Measurements from ENCODE around the gene NCOR2.
A peak's percentile ranks its signal among the peaks of the same experiment; 100 is the strongest.
"Not testable (repeated sequence)": the region's sequence is repeated elsewhere in the genome, so short reads cannot be mapped to it uniquely, and the experiment has no call there.

The NCOR2 gene

DNA sequence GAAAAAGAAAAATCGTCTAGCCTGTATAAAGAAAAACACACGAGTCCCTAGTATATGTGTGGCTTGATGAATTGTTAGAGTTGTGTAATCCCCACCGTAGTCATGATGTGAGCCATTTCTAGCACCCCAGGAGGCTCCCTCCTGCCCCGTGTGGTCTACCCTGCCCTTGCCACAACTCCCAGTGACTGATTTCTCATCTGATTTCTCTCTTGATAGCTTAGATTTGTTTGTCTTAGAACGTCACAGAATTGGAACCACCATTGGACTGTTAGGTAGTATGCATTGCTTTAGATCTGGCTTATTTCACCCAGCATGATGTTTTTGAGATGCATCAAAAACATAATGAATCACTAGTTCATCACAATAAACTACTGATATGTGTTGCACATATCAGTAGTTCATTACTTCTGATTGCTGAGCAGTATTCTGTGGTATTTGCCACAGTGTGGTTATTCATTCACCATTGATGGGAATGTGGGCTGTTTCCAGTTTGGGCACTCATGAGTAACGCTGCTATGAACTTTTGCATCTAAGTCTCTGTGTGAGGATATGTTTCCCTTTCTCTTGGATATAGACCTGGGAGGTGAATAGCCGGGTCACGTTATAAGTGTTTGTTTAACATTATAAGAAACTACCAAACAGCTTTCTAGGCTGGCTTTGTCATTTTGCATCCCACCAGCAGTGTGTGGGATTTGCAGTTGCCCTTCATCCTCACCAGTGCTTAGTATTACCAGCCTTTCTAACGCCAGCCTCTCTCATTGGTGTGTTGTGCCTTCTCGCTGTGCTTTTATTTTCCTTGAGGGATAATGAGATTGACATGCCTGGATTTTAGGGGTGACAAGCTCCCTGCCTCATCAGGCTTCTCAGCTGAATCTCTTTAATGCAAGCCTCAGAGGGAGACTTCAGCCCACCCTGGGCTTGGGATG lies 31.9 kb upstream of the NCOR2 start:
- no peak for DNase-seq

DNA sequence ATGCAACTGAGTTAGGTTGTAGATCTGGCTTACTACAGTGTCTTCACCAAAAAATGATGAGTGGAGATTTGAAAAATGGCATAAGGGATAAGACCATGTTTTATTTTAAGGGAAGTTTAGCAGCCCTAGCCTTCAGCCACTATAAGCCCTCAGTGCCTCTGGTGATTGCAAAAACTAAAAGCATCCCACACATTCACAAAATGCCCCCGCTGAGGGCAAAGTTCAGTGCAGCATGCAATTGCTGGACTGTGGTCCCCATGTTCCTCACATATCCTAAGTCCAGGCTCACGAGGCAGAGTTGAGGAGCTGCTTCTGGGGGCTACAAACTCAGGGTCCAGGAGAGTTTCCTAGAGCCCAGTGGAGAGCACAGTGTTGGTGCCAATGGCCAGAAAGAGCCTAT lies 29.6 kb upstream of the NCOR2 start:
- no peak for DNase-seq

DNA sequence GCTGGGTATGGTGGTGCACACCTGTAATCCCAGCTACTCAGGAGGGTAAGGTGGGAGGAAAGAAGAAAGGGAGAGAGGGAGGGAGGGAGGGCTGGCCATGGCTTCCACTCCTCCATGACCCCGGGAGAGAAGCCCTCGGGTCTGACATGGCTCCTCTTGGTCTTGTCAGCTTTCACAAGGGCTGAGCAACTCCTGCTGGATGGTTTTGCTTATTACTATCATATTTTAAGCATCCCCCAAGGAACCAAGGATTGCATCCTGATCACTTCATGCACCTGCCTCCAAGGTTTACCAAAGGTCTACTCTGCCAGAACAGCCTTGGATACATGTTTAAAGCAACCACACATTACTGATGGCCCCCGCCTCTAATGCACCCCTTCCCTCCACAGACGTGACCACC lies 28.0 kb upstream of the NCOR2 start:
- no peak for DNase-seq

DNA sequence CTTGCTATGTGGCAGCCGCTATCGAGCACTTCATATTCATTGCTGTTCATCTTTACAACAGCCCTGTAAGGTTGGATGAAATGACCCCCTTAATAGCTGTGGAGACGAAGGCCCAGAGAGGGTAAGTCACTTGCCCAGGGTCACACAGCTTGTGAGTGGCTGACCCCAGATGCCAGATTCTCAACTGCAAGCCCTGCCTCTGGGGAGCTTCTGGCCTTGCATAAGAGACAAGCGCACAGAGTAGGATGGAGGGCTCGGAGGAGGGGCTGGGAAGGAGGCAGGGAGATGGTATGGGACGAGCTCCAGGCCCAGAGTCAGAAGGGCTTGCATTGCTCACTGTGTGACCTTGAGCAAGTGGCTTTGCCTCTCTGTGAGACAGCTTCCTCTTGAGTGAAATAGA lies 27.4 kb upstream of the NCOR2 start:
- DNase-seq, result no peak

DNA sequence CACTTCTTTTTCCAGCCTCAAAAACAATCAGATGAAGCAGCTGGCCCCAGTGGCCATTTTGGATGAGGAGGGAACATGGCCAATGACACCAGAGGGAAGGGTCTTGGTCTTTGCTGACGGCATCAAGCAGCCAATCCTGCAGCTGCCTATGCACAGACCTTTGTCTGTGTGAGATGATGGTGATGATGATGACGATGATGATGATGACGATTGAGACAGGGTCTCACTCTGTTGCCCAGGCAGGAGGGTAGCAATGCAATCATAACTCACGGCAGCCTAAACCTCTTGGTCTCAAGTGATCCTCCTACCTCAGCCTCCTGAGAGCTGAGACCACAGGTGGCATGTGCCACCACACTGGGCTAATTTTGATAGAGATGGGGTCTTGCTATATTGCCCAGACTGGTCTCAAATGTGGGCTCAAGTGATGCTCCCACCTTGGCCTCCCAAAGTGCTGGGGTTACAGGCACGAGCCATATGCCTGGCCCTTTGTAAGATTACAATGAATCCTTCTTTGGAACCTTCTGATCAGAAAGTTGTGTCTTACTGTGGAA lies 26.5 kb upstream of the NCOR2 start:
- DNase-seq, result no peak

DNA sequence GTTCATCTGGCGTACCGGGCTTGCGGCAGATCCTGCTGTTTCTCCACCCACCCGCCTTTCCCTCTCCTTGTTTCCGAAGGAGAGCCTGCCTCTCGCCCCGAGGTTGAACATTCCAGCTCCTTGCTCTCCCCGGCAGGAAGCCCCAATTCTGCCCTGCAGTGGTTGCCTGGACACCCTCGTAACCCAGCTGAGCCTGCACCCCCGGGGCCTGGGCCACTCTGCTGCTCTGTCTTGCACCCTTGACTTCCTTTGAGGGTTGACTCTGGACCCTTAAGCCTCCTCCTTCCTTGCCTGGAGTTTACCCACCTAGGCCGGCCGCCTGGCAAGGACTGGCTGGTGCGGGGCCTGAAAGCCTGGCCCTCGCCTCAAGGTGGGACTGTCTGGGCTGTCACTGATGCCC lies 25.8 kb upstream of the NCOR2 start:
- DNase-seq, result no peak

DNA sequence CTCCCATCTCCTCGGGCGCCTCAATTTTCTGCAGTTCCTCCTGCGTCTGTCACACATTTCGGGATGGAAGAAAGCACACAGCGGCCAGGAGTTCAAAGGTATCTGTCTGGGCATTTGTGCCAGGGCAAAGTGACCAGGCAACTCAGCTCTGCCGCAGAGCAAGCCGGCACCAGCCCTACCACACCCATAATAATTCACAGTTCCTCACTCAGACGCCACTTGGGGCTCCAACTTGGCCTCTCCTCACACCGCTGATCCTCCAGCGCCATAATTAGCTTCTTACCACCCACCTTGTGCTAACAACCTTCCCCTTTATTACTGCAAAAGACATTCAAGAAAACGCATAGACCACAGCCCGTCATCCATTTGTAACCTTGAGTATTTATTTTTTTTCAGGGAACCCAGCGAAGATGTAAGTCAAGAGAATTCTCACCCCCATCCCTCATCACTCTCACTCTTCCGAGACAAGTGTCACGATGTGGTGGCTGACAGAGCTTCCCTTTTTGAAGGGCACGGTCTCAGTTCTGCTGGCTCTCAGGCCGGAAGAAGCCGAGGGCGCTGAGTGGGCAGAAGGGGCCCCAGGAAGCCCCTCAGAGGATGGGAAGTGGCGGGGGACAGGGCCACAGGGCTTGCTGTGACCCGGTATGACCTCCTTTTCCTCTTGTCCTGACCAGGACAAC lies 25.2 kb upstream of the NCOR2 start:
- DNase-seq, result no peak

DNA sequence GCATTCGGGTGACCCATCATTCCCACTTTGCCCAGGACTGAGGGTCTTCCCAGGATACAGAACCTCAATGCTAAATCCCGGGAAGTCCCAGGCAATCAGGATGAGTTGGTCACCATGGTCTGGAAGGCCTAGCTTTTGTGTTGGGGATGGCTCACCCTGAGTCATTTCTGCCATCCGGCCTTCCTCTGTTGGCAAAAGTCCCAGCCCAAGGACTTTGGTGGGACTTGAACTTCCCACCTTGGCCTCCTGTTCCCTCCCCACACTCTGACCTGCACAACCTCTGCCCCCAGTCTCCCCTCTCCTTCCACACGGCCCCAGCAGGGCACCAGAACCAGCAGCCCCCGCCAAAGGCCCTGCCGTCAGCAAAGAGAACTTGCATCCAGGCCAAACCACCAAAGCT lies 24.6 kb upstream of the NCOR2 start:
- DNase-seq, result no peak

DNA sequence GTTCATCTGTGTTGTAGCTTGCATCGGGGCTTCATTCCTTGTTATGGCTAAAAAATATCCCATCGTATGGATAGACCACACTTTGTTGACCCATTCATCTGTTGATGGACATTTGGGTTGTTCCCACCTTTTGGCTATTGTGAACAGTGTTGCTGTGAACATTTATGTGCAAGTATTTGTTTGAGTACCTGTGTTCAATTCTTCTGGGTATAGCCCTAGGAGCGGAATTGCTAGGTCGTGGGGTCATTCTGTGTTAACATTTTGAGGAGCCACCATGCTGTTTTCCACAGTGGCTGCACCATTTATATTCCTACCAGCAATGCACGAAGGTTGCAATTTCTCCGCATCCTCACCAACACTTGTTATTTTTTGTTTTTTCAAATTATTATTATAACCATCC lies 23.0 kb upstream of the NCOR2 start:
- no peak for DNase-seq

DNA sequence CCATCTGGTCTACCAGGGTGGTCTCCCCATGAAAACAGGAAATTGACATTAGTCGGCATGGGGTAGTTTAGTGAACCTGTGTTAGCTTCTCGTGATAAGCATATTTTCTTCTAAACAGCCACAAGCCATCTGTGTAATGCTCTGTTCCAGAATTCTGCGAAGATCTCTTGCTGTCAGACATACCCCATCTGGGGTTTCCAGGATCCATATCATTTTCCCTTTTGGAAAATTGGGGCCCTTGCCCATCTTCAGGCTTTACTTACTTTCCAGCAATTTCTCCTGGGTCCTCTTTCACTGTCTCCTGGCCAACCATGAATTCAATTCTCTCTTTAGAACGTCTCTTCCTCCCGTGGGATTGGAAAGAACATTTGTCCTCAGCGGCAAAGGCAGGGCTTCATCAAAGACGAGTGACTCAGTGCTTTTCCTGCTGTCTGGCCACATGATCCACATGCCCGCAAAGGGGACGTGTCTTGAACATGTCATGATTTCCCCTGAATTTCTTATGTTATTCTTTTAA lies 21.4 kb upstream of the NCOR2 start:
- peak; percentile 59 for DNase-seq

DNA sequence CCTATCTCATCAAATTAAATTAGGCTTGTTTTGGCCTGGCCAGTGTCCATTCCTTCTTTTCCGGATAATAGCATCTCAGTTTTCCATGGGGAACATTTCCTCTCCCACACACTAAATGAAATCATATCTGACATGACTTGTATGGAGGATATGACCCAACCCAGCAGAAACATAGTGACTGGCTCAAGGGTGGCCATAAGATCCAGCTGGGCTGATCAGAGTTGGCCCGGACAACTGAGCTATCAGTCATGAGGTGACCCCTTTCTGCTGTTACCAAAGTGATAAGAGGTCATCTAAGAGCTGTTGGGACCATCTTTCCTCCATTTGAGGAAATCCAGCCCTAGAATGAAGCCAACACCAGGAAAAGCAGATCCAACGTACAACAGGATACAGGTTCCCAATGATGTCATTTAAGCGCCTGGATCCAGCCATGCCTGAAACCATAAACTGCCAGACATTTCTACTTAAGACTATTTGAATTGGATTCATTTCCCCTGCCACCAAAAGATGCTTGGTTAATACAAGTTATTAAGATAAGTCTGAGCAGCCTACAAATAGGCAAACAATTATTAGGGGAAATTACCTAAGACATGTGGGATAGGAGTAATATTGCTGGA lies 20.7 kb upstream of the NCOR2 start:
- no peak for DNase-seq

DNA sequence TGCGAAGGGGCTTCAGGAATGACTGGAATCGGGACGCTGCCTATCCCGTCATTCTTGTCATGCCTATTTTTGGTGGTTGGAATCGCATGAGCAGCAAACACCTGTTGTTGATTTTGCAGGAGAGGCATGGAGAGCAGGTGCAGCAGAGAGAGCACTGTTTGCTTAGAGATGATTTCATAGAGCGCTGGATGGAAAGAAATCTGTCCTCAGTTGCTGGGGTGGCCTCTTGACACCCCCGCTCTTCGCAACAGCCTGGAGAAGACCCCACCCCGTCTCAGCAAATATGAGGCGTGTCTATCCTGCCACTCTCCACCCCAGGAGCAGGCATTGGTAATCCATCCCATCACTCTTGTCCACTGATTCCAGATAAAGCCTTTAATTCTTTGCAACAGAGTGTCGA lies 19.3 kb upstream of the NCOR2 start:
- no peak for DNase-seq

DNA sequence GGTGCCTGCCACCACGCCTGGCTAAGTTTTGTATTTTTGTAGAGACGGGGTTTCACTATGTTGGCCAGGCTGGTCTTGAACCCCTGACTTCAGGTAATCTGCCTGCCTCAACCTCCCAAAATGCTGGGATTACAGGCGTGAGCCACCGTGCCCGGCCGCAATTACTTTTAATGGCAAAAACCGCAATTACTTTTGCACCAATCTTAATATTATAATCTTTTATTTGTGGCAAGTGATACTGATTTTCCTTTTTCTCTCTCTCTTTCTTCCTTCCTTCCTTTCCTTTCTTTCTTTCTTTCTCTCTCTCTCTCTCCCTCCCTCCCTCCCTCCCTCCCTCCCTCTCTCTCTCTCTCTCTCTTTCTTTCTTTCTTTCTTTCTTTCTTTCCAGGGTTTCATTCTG lies 17.1 kb upstream of the NCOR2 start:
- DNase-seq, result not testable (repeated sequence)

DNA sequence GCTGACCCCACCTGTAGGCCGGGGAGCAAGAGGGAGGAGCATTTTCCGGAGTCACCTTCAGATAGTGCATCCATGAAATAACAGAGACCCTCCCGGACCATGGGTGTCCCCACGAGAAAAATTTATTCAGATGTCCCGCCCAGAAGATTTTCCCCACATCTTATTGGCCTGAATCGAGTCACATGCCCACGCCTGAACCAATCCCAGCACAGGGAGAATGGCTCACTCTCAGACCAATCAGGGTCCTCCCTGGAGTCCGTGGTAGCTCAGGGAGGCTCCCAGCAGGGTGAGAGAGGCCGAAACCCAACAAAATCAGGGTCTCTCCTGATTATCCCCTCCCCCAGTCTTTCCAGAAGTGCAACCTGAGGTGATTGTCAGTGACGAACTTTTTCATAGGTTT lies 16.4 kb upstream of the NCOR2 start:
- no peak for DNase-seq

DNA sequence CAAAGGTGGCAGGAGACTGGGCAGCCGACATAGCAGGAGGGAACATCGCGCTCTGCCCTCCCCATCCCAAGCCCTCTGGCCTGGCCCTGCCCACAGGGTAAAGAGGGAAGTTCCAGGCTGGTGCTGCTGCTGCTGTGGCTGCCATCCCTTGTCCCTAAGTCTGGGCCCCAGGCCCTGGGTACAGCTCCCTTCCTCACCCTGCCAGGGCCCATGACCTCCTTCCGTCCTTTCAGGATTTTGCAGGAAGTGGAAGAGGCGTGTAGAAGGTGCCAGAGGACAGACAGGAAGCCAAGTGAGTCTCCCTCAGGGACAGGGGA lies 14.7 kb upstream of the NCOR2 start:
- DNase-seq, result no peak

DNA sequence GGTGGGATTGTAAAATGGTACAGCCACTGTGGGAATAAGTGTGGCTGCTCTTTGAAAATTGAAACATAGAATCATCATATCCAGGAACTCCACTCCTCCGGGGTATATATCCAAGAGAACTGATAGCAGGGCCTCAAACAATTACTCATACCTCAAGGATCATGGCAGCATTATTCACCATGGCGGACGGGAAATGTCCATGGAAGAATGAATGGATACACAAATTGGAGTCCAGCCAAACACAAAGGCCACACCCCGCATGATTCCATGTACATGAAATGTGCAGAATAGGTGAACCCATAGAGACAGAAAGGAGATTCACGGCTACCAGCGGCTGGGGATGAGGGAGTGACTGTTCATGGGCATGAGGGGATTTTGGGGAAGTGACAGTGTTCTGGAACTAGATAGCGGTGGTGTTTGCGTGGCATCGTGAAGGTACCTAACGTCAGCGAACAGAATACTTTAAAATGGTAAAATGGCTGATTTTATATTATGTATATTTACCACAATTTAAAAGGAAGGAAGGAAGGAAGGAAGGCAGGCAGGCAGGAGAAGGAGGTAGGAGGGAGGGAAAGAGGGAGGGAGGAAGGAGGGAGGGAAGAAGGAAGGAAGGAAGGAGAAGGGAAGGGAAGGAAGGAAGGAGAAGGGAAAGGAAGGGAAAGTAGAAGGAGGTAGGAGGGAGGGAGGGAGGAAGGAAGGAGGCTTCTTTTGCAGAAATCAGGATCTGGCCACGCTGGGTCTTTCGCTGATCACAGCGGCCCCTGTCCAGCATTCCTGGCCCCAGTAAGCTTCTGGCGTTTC lies 14.1 kb upstream of the NCOR2 start:
- DNase-seq, result no peak

DNA sequence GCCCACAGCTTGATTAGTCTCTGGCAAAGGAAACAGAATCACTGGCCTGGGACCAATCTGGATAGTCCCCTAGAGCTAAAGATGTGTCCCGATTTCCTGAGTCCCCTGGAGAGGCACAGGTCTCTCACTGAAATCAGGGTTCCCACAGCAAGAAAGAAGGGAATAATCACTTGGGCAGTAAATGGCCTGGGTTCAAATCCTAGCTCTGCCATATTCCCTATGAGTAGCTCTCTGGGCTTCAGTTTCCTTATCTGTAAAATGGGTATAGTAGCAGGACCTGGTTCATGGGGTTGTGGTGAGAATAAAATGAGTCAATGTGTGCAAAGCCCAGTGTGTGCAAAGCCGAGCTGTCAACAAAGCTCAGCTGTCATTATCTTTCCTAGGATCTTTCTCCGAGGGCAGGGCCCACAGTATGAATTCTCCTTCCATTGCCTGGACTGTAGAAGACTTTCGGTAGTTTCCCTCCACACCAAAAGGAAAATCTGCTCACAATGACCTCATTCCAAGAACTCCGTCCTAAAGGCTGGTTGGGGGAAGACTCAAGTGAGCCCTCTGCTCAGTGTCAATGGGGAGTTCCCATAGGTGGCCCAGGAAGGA lies 12.6 kb upstream of the NCOR2 start:
- DNase-seq, result no peak

DNA sequence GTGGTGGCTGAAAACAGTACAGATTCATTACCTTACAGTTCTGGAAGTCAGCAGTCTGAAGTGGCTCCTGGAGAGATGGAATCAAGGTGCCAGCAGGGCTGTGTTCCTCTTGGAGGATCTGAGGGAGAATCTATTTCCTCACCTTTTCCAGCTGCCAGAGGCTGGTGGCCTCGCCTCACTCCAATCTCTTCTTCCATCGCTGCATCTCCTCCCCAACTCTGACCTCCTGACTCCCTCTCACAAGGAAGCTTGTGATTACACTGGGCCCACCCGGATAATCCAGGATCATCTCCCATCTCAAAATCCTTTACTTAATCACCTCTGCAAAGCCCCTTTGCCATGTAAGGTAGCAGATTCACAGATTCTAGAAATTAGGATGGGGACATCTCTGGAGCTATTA lies 11.4 kb upstream of the NCOR2 start:
- no peak for DNase-seq

DNA sequence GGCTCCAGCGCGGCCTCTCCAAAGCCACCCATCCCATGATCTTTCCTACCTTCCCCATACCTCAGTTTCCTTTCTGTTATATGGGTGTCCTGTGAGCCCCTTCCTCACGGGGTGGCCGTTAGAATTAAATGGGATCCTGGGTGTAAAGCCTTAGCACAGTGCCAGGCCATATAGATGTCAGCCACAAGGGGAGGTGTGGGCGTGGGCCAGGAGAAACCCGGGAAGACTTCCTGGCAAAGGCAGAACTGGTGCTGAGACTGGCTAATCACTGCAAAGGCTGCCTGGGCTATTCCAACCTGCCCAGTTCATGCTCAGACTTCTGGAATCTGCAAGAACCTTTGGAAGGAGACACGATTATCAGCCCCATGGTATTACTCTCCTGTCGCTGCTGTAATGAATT lies 11.0 kb upstream of the NCOR2 start:
- DNase-seq, result no peak

DNA sequence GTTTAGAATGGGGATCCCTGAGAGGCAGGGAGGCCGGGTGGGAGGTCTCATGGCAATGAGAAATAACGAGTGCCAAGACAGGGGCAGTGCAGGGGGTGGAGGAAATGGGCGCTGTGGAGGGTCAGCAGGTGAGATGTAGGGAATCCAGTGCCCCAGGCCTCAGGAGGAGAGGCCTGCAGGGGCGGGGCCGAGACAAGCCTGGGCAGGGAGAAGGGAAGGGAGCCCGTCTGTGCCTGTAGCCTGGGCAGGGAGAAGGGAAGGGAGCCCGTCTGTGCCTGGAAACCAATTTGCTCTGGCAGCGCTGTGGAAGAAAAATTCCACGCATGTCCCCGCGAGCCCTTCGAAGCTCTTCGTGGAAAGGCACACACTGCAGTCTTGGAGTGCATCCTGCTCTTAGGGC lies 10.6 kb upstream of the NCOR2 start:
- no peak for DNase-seq

DNA sequence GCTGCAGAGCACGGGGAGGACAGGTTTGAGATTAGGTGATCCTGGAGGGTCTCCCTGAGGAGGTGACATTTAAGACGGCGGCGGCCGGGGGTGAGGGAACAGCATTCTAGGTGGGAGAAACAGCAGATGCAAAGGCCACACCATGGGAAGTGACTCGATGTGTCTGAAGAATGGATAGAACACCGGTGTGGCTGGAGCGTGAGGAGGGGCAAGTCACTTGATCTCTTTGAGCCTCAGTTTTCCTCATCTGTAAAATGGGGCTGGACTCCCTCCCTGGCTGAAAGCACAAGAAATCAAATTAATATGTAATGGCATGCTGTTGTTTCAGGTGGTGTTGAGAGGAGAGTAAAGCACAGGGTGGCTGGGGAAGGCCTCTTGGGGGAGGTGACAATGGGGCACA lies 10.0 kb upstream of the NCOR2 start:
- no peak for DNase-seq

DNA sequence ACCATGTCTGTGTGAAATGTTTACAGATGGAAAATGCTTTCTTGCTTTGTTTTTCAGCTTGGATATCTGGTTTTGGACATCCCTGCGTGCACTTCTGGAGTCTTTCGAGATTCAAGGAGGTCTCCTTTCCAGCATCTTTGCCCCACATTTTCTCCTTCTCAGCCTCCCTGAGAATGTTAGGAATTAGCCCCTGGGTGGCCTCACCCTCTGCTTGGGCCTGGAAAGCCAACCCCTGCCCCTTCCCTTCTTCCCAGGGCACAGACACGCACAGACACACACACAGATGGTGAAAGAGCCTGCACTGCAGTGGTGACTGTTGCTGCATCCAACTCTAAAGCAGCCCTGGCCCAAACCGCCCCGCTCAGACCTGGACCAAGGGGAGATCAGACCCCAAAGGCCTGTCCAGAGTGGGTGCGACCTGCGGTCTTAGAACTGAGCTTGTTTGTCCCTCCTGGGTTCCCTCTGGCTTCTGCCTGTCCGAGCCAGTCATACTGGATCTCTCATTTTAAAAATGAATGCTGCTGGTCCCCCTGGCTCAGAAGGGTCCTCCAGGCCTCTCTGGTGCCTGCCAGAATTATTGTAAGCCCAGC lies 8.7 kb upstream of the NCOR2 start:
- no peak for DNase-seq
